OCI-LY7 (cell line): ENCODE results near the gene FAM83D. TPM values are rescaled to one million over a fixed set of nuclear protein-coding genes. Genes with fewer than 3 reads are reported as not detected.

Experiments
- BruUV-seq: library from RNA; stranded (reverse); fragments of 400-500 nt; replicated peaks from 2 replicates; lab custom pipeline; 2021; lab: Mats Ljungman, UMichigan
- CTCF ChIA-PET: fragments of 300-600 bp; sonication (Branson Sonifier 250); formaldehyde crosslinking; loops from one replicate; lab custom pipeline; 2022; ENCODE audit warnings: antibody characterized with exemption; ENCODE audit not compliant: unreplicated experiment; lab: Charles Lee
- POLR2A ChIA-PET: fragments of 300-600 bp; sonication (Branson Sonifier 250); formaldehyde crosslinking; loops from one replicate; lab custom pipeline; 2022; ENCODE audit warnings: antibody characterized with exemption; lab: Charles Lee
- DNase-seq: peaks from one replicate; pipeline ENCODE4 v3.0.0-alpha.2; 2015; ENCODE audit warnings: low spot score
- H2AFZ ChIP-seq: fragments of 200-600 bp; sonication (generic), shearing (Covaris generic); 2 replicates; pipeline ENCODE4 v1.6.1; 2014; ENCODE audit warnings: mild to moderate bottlenecking, antibody characterized with exemption, low read length, moderate library complexity
- H3K27ac ChIP-seq: fragments of 200-600 bp; sonication (generic); 2 replicates; pipeline ENCODE4 v1.5.1; 2014; ENCODE audit warnings: mixed run types, low read depth, mild to moderate bottlenecking, moderate library complexity, low read length, inconsistent platforms; ENCODE audit not compliant: poor library complexity, severe bottlenecking
- H3K36me3 ChIP-seq: fragments of 200-600 bp; sonication (generic); 2 replicates; pipeline ENCODE4 v1.6.1; 2014; ENCODE audit warnings: mild to moderate bottlenecking, antibody characterized with exemption, low read length, moderate library complexity, mixed read lengths; ENCODE audit not compliant: insufficient read depth
- H3K4me1 ChIP-seq: fragments of 200-600 bp; sonication (generic); 2 replicates; pipeline ENCODE4 v1.5.1; 2014; ENCODE audit warnings: mild to moderate bottlenecking, low read length; ENCODE audit not compliant: insufficient read depth, poor library complexity, severe bottlenecking
- H3K4me2 ChIP-seq: fragments of 200-600 bp; sonication (generic); 2 replicates; pipeline ENCODE4 v1.6.1; 2014; ENCODE audit warnings: mild to moderate bottlenecking, low read length
- H3K4me3 ChIP-seq: fragments of 200-600 bp; sonication (generic); 2 replicates; pipeline ENCODE4 v1.5.1; 2014; ENCODE audit warnings: mild to moderate bottlenecking, low read depth, low read length; ENCODE audit not compliant: poor library complexity, severe bottlenecking
- H3K79me2 ChIP-seq: fragments of 200-600 bp; sonication (generic); 2 replicates; pipeline ENCODE4 v1.6.1; 2016; ENCODE audit warnings: low read depth, mild to moderate bottlenecking, low read length, moderate library complexity, mixed read lengths; ENCODE audit not compliant: insufficient read depth
- H3K9me2 ChIP-seq: fragments of 200-600 bp; sonication (generic); 2 replicates; pipeline ENCODE4 v1.6.1; 2016; ENCODE audit warnings: mild to moderate bottlenecking, low read length, mixed read lengths; ENCODE audit not compliant: insufficient read depth
- H3K9me3 ChIP-seq: fragments of 200-600 bp; sonication (generic); 2 replicates; pipeline ENCODE4 v1.6.1; 2014; ENCODE audit warnings: mild to moderate bottlenecking, mixed run types, low read length, mixed read lengths
- H4K20me1 ChIP-seq: fragments of 200-600 bp; sonication (generic); 2 replicates; pipeline ENCODE4 v1.6.1; 2014; ENCODE audit warnings: mild to moderate bottlenecking, antibody characterized with exemption, low read length, moderate library complexity, mixed read lengths; ENCODE audit not compliant: insufficient read depth
- EZH2phosphoT487 ChIP-seq: fragments of 200-600 bp; sonication (generic); IDR thresholded peaks from 2 replicates; pipeline ENCODE4 v1.6.1; 2018; ENCODE audit warnings: low read depth, borderline replicate concordance, mild to moderate bottlenecking, mixed run types, antibody characterized with exemption, low read length, moderate library complexity, mixed read lengths
- intact Hi-C: fragments of 100-400 bp; cut with micrococcal nuclease; formaldehyde crosslinking; loops from one replicate; pipeline ENCODE4 v1.10.0; 2022; ENCODE audit not compliant: unreplicated experiment
- total RNA-seq, 2 experiments: library from RNA; depleted of rRNA in 1 of 2; stranded (reverse); fragments of >200 nt in 1 of 2; shearing (Covaris generic) in 1 of 2; gene quantifications; 2 replicates each; pipeline ENCODE4 v1.2.3, GENCODE V29; 2014 to 2022
- TF ChIP-seq, protein P1 (sequence below): fragments of 200-600 bp; sonication (generic); conservative IDR thresholded peaks from 2 replicates; pipeline ENCODE4 v1.5.1; 2014; ENCODE audit warnings: mild to moderate bottlenecking, antibody characterized with exemption, low read length, moderate library complexity, mixed read lengths

FAM83D gene
- total RNA-seq, 2 experiments from 2014 or later = 32.6 to 48.2 TPM

DNA sequence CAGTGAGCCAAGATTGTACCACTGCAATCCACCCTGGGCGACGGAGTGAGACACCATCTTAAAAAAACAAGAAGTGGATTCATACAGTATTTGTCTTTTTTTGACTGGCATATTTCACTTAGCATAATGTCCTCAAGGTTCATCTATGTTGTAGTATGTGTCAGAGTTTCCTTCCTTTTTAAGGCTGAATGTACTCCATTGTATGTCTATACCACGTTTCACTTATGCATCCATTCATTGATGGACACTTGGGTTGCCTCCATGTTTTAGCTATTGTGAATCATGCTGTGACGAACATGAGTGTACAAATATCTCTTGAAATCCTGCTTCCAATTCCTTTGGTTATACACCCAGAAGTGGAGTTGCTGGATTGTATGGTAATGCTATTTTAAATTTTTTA, 28.9 kb upstream of the FAM83D start:
- CTCF ChIA-PET = no interaction called here
- Histone ChIP-seq H3K4me3 (no peak overlapping the region), H2AFZ (no peak overlapping the region), H3K27ac (no peak overlapping the region), H3K9me3 (no peaks in the 10 kb centered on the region), H3K9me2 (no peaks in the 10 kb centered on the region), H3K79me2 (no peaks in the 10 kb centered on the region), H3K4me1 (peaks cover 25% of the 10 kb centered on the region), H3K4me2 (no peak overlapping the region), H4K20me1 (no peaks in the 10 kb centered on the region), H3K36me3 (peaks cover 47% of the 10 kb centered on the region)
- no TSS peak for BruUV-seq
- no peak for TF ChIP-seq EZH2phosphoT487
- TF ChIP-seq, protein P1, sequence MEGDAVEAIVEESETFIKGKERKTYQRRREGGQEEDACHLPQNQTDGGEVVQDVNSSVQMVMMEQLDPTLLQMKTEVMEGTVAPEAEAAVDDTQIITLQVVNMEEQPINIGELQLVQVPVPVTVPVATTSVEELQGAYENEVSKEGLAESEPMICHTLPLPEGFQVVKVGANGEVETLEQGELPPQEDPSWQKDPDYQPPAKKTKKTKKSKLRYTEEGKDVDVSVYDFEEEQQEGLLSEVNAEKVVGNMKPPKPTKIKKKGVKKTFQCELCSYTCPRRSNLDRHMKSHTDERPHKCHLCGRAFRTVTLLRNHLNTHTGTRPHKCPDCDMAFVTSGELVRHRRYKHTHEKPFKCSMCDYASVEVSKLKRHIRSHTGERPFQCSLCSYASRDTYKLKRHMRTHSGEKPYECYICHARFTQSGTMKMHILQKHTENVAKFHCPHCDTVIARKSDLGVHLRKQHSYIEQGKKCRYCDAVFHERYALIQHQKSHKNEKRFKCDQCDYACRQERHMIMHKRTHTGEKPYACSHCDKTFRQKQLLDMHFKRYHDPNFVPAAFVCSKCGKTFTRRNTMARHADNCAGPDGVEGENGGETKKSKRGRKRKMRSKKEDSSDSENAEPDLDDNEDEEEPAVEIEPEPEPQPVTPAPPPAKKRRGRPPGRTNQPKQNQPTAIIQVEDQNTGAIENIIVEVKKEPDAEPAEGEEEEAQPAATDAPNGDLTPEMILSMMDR = no peak
- POLR2A ChIA-PET = interaction anchor here (0.7 kb wide), 1 partner anchor 134 kb away, joined by 3 read pairs; no protein-coding TSS in a partner anchor
- intact Hi-C loops = no loop called here
- DNase-seq = no peak

DNA sequence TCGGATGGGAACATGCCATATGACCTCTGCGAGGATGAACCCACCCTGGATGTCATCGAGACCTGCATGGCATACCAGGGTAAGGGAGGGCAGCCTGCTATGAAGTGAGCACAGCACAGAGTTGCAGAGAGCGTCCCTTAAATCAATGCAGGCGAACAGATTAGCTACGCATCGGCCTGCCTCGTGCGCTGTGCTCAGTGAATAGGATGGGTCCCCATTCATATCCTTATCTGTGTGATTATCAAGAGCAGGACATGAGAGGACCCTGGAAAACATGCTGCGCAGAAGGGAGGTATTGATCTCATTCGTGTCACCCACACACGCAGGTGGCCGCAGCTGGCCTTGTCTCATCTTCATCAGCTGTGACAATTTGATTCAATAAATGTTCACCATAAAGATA, 25.6 kb upstream of the FAM83D start:
- Histone ChIP-seq H3K4me2 (no peak overlapping the region), H3K9me2 (no peaks in the 10 kb centered on the region), H3K4me1 (no peaks in the 10 kb centered on the region), H3K36me3 (peaks cover 77% of the 10 kb centered on the region), H2AFZ (no peak overlapping the region), H3K79me2 (no peaks in the 10 kb centered on the region), H4K20me1 (no peaks in the 10 kb centered on the region), H3K4me3 (no peak overlapping the region), H3K9me3 (peaks cover 9% of the 10 kb centered on the region; the same call in 1 of the 2 replicates), H3K27ac (no peak overlapping the region)
- BruUV-seq = no TSS peak
- intact Hi-C loops = no loop called here
- no peak for TF ChIP-seq EZH2phosphoT487
- TF ChIP-seq, protein P1 = no peak
- ChIA-PET CTCF (no interaction called here), POLR2A (interaction anchor here (0.6 kb wide), 1 partner anchor 49 kb away, joined by 4 read pairs; no protein-coding TSS in a partner anchor)
- DNase-seq = no peak

DNA sequence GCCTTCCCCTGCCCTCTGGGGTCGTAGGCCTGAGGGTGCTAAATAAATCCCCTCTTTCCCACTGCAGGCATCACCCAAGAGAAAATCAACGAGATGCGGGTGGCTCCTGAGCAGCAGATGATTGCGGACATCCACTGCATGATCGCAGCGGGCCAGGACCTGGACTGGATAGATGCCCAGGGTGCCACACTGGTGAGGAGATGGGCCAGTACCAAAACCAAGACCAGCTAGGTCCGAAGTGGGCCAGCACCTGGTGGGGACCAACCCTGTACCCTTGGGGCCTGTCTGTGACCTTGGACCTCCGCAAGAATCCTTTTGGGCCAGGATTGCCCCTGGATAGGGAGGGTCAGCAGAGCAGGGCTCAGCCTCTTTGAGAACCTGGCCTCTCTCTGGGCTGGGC, 23.6 kb upstream of the FAM83D start:
- intact Hi-C loops = no loop called here
- no peaks in the 10 kb centered on the region for H3K79me2 ChIP-seq
- H3K9me2 ChIP-seq = no peaks in the 10 kb centered on the region
- ChIA-PET CTCF (no interaction called here), POLR2A (no interaction called here)
- H4K20me1 ChIP-seq = no peaks in the 10 kb centered on the region
- DNase-seq = no peak
- BruUV-seq = no TSS peak
- H2AFZ ChIP-seq = no peak overlapping the region
- peaks cover 9% of the 10 kb centered on the region; the same call in 1 of the 2 replicates for H3K9me3 ChIP-seq
- TF ChIP-seq, protein P1 = no peak
- no peak for TF ChIP-seq EZH2phosphoT487
- H3K27ac ChIP-seq = no peak overlapping the region
- H3K36me3 ChIP-seq = peaks cover 78% of the 10 kb centered on the region
- no peak overlapping the region for H3K4me2 ChIP-seq
- H3K4me1 ChIP-seq = no peaks in the 10 kb centered on the region
- H3K4me3 ChIP-seq = no peak overlapping the region
